Adrenal gland (tissue), 5 donors: ENCODE data around the gene MRPL32.

Experiments
- POLR2A ChIP-seq, 2 donors: fragments of 450-650 bp; IDR thresholded peaks; one replicate each; pipeline ENCODE4 v1.6.1; 2017; ENCODE audit warnings: antibody characterized with exemption in 2 of 2, mild to moderate bottlenecking in 2 of 2, moderate library complexity in 1 of 2
- TF ChIP-seq, protein P1 (sequence below), 6 experiments: fragments of 450-650 bp in 4 of 6; fragments of 200-600 bp in 2 of 6; sonication (generic) in 1 of 6; IDR thresholded peaks; 1 replicate in 5 of 6; 2 replicates in 1 of 6; pipeline versions ENCODE4 v1.5.1 to v1.8.0; 2016 to 2021; ENCODE audit warnings: antibody characterized with exemption in 6 of 6, mild to moderate bottlenecking in 2 of 6, moderate library complexity in 1 of 6
- donor health status: DM: no; HTN: no; CAD: no.

DNA sequence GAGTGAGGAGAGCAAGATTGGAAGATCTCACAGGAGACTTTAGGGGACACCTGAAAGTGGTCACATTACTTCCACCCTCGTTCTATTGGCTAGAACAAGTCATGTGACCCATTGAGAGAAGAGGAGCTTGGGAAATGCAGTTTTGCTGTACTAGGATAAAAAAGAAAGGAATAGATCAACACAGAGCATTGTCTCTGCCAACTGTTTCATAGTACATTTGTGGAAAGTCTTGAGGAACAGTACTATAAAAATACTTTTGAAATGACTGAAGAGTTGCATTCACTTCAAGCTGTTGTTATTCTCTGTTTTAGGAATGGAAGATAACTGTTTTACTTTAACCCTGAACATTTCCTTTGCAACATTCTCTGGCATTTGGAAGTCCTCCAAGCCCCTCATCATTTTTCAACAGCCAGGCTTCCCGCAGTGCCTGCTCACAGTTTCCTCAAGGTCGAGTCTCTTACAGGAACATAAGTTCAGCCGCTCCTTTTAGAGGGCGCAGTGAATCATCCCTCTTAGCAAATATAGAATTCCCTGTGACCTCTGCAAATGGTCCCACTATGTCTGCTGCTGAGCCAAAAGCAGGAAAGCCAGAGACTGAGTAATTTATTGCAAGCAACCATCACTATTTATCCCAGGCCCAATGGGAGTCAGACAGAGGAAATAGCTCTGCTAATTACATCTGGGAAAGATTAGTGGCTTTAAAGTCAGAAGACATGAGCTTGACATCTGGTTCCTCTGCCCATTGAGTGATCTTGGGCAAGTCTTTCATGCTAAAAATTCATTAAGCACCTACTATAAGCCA lies 40.7 kb downstream of the MRPL32 start:
- no peak for TF ChIP-seq POLR2A (IDR thresholded peaks at IDR 0.05)
- TF ChIP-seq, protein P1, sequence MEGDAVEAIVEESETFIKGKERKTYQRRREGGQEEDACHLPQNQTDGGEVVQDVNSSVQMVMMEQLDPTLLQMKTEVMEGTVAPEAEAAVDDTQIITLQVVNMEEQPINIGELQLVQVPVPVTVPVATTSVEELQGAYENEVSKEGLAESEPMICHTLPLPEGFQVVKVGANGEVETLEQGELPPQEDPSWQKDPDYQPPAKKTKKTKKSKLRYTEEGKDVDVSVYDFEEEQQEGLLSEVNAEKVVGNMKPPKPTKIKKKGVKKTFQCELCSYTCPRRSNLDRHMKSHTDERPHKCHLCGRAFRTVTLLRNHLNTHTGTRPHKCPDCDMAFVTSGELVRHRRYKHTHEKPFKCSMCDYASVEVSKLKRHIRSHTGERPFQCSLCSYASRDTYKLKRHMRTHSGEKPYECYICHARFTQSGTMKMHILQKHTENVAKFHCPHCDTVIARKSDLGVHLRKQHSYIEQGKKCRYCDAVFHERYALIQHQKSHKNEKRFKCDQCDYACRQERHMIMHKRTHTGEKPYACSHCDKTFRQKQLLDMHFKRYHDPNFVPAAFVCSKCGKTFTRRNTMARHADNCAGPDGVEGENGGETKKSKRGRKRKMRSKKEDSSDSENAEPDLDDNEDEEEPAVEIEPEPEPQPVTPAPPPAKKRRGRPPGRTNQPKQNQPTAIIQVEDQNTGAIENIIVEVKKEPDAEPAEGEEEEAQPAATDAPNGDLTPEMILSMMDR (IDR thresholded peaks at IDR 0.05) = no peak
